ENCODE results near the gene SNAPC2. TPM values are rescaled to one million over a fixed set of nuclear protein-coding genes. Genes with fewer than 3 reads are reported as not detected.
A peak's percentile ranks its signal among the peaks of the same experiment; 100 is the strongest.
"Not testable (repeated sequence)": the region's sequence is repeated elsewhere in the genome, so short reads cannot be mapped to it uniquely, and the experiment has no call there.

SNAPC2 gene
- total RNA-seq, 6 experiments from 2014 or later, result 22.3 to 27.1 (median 25.2) TPM

GRCh38 chr19:7918062-7918614 is 2.0 kb upstream of the SNAPC2 start:
- not testable (repeated sequence) for H3K27ac Mint-ChIP-seq; H3K27me3 Mint-ChIP-seq (ENCODE audit: insufficient read depth); H3K9me3 Mint-ChIP-seq; H3K36me3 Mint-ChIP-seq (ENCODE audit: low read depth); DNase-seq
- Mint-ChIP-seq H3K4me3 (peak overlapping the region; percentile 57), H3K4me1 (ENCODE audit: low read depth) (peaks cover 19% of the 10 kb centered on the region)
- 0 out of 2 replicates have a peak, but pooled peaks have one; percentile 7 for TF ChIP-seq CTCF (IDR thresholded peaks at IDR 0.05)

- Mint-ChIP-seq H3K4me1 (ENCODE audit: low read depth) (peaks cover 19% of the 10 kb centered on the region), H3K27ac (no peak overlapping the region), H3K9me3 (no peaks in the 10 kb centered on the region)
Observed at GRCh38 chr19:7918615-7919421, 1.3 kb upstream of the SNAPC2 start.

GRCh38 chr19:7920519-7921301 is 572 bp downstream of the SNAPC2 start:
- H3K4me1 Mint-ChIP-seq (ENCODE audit: low read depth), result peaks cover 15% of the 10 kb centered on the region
- H3K36me3 Mint-ChIP-seq (ENCODE audit: low read depth), result no peaks in the 10 kb centered on the region
- H3K9me3 Mint-ChIP-seq, result no peaks in the 10 kb centered on the region
- DNase-seq, result peak; percentile 95
- no peak for TF ChIP-seq CTCF (IDR thresholded peaks at IDR 0.05)
- H3K27ac Mint-ChIP-seq, result peak overlapping the region; percentile 92
- H3K27me3 Mint-ChIP-seq (ENCODE audit: insufficient read depth), result peaks cover 5% of the 10 kb centered on the region
- H3K4me3 Mint-ChIP-seq, result peak overlapping the region; percentile 89

More at GRCh38 chr19:7918615-7919421, 1.3 kb upstream of the SNAPC2 start:
- Mint-ChIP-seq H3K36me3 (ENCODE audit: low read depth) (no peaks in the 10 kb centered on the region), H3K4me3 (peak overlapping the region; percentile 84), H3K27me3 (ENCODE audit: insufficient read depth) (peaks cover 6% of the 10 kb centered on the region)
- no peak for DNase-seq
- no peak for TF ChIP-seq CTCF (IDR thresholded peaks at IDR 0.05)

- Mint-ChIP-seq H3K4me1 (ENCODE audit: low read depth) (peaks cover 14% of the 10 kb centered on the region), H3K36me3 (ENCODE audit: low read depth) (no peaks in the 10 kb centered on the region), H3K9me3 (no peaks in the 10 kb centered on the region), H3K4me3 (peak overlapping the region; percentile 89), H3K27me3 (ENCODE audit: insufficient read depth) (peaks cover 5% of the 10 kb centered on the region), H3K27ac (peak overlapping the region; percentile 92)
- DNase-seq, result no peak
- no peak for TF ChIP-seq CTCF (IDR thresholded peaks at IDR 0.05)
Observed at GRCh38 chr19:7921302-7921966, 1.3 kb downstream of the SNAPC2 start.
